BJ (cell line): ENCODE data around the gene MBTPS1. TPM values are rescaled to one million over a fixed set of nuclear protein-coding genes. Genes with fewer than 3 reads are reported as not detected.

Experiments
- CTCF ChIA-PET: fragments of 350-600 bp; formaldehyde crosslinking; extraction: SDS; loops from one replicate; lab custom pipeline; 2021; ENCODE audit warnings: antibody characterized with exemption, inconsistent platforms; lab: Yijun Ruan, JAX
- POLR2A ChIA-PET: fragments of 300-600 bp; sonication (Branson Sonifier 250); formaldehyde crosslinking; extraction: SDS; loops from one replicate; lab custom pipeline; 2021; ENCODE audit warnings: antibody characterized with exemption; lab: Charles Lee
- DNase-seq: peaks from one replicate; pipeline ENCODE4 v3.0.0-alpha.2; 2011; ENCODE audit warnings: low read depth
- H3K27me3 ChIP-seq: 2 replicates; pipeline ENCODE4 v1.6.0; 2011; ENCODE audit warnings: low read length; ENCODE audit not compliant: control insufficient read depth, insufficient read depth
- H3K36me3 ChIP-seq: 2 replicates; pipeline ENCODE4 v1.5.1; 2011; ENCODE audit warnings: low read length; ENCODE audit not compliant: control insufficient read depth, insufficient read depth
- H3K4me3 ChIP-seq: 2 replicates; pipeline ENCODE4 v1.5.1; 2011; ENCODE audit warnings: low read depth, mild to moderate bottlenecking, control low read depth, low read length
- polyA plus RNA-seq: library from polyadenylated mRNA; depleted of rRNA; stranded (reverse); fragments of >200 nt; gene quantifications from 2 replicates; pipeline ENCODE4 v1.2.3, GENCODE V29; 2011
- TF ChIP-seq, protein P1 (sequence below): IDR thresholded peaks from 2 replicates; pipeline ENCODE4 v1.5.1; 2011; ENCODE audit warnings: low read depth, mild to moderate bottlenecking, control low read depth, inconsistent platforms, low read length, moderate library complexity; ENCODE audit not compliant: insufficient read depth

The MBTPS1 gene
- polyA plus RNA-seq, 1 experiment, result 72.6 TPM

GRCh38 chr16:84103678-84104077 lies 13.1 kb downstream of the MBTPS1 start:
- POLR2A ChIA-PET, result no interaction called here
- no peak for DNase-seq
- CTCF ChIA-PET, result no interaction called here
- TF ChIP-seq, protein P1, sequence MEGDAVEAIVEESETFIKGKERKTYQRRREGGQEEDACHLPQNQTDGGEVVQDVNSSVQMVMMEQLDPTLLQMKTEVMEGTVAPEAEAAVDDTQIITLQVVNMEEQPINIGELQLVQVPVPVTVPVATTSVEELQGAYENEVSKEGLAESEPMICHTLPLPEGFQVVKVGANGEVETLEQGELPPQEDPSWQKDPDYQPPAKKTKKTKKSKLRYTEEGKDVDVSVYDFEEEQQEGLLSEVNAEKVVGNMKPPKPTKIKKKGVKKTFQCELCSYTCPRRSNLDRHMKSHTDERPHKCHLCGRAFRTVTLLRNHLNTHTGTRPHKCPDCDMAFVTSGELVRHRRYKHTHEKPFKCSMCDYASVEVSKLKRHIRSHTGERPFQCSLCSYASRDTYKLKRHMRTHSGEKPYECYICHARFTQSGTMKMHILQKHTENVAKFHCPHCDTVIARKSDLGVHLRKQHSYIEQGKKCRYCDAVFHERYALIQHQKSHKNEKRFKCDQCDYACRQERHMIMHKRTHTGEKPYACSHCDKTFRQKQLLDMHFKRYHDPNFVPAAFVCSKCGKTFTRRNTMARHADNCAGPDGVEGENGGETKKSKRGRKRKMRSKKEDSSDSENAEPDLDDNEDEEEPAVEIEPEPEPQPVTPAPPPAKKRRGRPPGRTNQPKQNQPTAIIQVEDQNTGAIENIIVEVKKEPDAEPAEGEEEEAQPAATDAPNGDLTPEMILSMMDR, result no peak
- Histone ChIP-seq H3K36me3 (peaks cover 2% of the 10 kb centered on the region; the same call in 1 of the 2 replicates), H3K4me3 (no peak overlapping the region), H3K27me3 (no peaks in the 10 kb centered on the region)

DNA sequence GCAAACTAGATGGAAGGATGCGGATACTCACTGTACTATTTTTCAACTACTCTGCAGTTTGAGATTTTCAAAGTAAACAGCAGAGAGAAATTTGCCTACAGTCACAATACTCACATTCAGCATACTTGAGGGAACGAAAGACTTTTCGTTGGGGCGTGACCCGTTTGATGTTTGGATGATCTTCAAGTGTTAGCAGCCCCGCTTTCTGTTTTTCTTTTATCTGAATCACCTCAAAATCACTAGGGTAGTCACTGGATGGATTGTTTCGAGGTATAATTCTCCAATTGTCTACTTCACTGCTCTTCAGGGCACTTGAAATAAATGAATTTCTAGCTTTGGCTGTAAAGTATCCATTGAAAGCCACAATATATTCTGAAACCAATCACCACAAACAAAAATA lies 17.8 kb downstream of the MBTPS1 start:
- CTCF ChIA-PET, result interaction anchor here (0.7 to 1.7 kb wide), 3 partner anchors 14 to 88 kb away, joined by 3 to 4 read pairs (median 4); partner anchors contain the start of gene TAF1C
- POLR2A ChIA-PET, result no interaction called here
- Histone ChIP-seq H3K36me3 (peaks cover 7% of the 10 kb centered on the region), H3K4me3 (no peak overlapping the region), H3K27me3 (no peaks in the 10 kb centered on the region)
- DNase-seq, result no peak
- TF ChIP-seq, protein P1, result no peak

DNA sequence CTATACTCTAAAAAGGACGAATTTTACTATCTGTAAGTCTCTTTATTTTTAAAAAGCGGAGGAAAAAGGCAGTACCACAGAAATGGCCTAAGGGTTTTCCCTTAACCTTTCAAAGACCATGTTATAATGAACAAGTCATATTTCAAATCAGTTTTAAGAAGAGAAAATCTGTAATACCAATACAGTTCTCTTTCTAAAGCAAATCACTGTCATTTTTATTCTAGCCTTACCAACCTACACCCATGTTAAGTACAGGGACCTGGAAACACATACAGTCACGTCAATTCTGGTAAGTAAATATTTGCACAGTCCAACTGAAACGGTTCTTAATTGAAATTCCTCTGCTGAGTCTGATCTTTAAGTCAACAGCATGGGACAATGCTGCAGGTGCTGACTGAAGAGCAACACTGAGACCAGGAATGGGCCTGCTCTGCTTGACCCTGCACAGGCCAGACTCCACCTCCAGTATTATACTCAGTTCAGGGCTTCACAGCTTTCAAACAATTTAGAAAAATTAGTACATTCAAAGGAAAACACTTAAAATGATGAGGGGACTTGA lies 20.2 kb downstream of the MBTPS1 start:
- H3K36me3 ChIP-seq, result peaks cover 18% of the 10 kb centered on the region
- no peaks in the 10 kb centered on the region for H3K27me3 ChIP-seq
- no peak overlapping the region for H3K4me3 ChIP-seq
- POLR2A ChIA-PET, result no interaction called here
- CTCF ChIA-PET, result interaction anchor here (0.6 to 1.7 kb wide), 2 partner anchors 12 to 90 kb away, joined by 3 read pairs; partner anchors contain the start of gene TAF1C
- no peak for DNase-seq
- TF ChIP-seq, protein P1, result no peak

DNA sequence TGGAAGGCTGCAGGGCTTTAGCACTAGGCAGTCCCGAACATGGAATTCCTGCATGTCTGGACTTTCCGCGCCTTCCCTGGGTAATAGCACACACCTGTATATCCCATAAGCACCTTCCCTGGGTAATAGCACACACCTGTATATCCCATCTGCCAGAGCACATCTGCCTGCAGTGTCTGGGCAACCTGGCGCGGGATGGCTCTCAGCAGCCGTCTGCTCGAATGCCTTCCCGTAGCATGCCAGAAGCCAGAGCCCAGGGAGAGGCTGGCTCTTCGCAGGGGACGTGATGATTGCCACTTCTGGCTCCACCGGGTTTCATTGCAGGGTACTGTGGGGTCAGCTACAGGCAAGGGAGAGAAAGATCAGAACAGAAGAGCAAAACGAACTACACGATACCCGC lies 21.3 kb downstream of the MBTPS1 start:
- no peaks in the 10 kb centered on the region for H3K27me3 ChIP-seq
- peaks cover 18% of the 10 kb centered on the region for H3K36me3 ChIP-seq
- CTCF ChIA-PET, result interaction anchor here (1.7 to 2.1 kb wide), 2 partner anchors 10 to 91 kb away, joined by 3 to 7 read pairs; partner anchors contain the start of gene TAF1C
- TF ChIP-seq, protein P1, result no peak
- H3K4me3 ChIP-seq, result no peak overlapping the region
- no peak for DNase-seq
- POLR2A ChIA-PET, result no interaction called here

DNA sequence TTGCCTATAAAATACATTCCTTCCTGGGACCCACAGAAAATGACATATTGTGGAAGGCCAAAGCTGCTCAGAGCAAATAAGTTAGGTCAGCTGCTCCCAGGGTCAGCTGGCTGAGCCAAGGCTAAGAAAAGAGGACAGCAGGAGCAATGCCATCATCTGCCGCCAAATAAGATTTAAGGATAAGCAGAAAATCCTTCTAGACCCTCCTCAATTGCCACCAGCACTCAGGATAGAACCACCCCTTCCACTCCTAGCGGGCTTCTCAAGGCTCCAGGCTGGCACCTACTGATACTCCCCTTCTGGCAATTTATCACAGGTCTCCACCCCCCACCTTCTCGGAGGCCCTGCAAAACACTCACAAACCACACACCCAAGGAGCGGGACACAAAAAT lies 22.9 kb downstream of the MBTPS1 start:
- POLR2A ChIA-PET, result no interaction called here
- Histone ChIP-seq H3K36me3 (peaks cover 23% of the 10 kb centered on the region), H3K27me3 (no peaks in the 10 kb centered on the region), H3K4me3 (no peak overlapping the region)
- DNase-seq, result no peak
- CTCF ChIA-PET, result interaction anchor here (0.9 kb wide), 1 partner anchor 9 kb away, joined by 5 read pairs; no protein-coding TSS in a partner anchor
- TF ChIP-seq, protein P1, result no peak
